H1 (cell line): ENCODE data around the gene NMT1. TPM values are rescaled to one million over a fixed set of nuclear protein-coding genes. Genes with fewer than 3 reads are reported as not detected.

ENCODE experiments used
- CTCF ChIA-PET: fragments of 300-600 bp; sonication (Branson Sonifier 250); formaldehyde crosslinking; loops from one replicate; lab custom pipeline; 2021; ENCODE audit not compliant: partially characterized antibody; lab: Charles Lee
- POLR2A ChIA-PET: fragments of 300-600 bp; sonication (Branson Sonifier 250); formaldehyde crosslinking; loops from one replicate; lab custom pipeline; 2021; ENCODE audit warnings: inconsistent platforms; ENCODE audit not compliant: partially characterized antibody; lab: Charles Lee
- DNase-seq, 2 experiments: peaks; one replicate each; pipeline versions ENCODE4 v3.0.0 to v3.0.0-alpha.2; 2010 to 2022; ENCODE audit warnings: low spot score in 2 of 2, low read depth in 1 of 2, mixed read lengths in 1 of 2
- FAIRE-seq: peaks from 2 replicates; lab custom pipeline; 2011; peaks lifted over from hg19 to GRCh38; lab: Jason Lieb, UNC
- H2AFZ ChIP-seq: 2 replicates; pipeline ENCODE4 v1.8.1; 2012; ENCODE audit warnings: low read length, inconsistent platforms
- H2AK5ac ChIP-seq: 2 replicates; pipeline ENCODE4 v1.6.1; 2013; ENCODE audit warnings: low read depth, low read length
- H2BK120ac ChIP-seq: replicated peaks from 2 replicates; pipeline ENCODE3; 2013; ENCODE audit warnings: low read depth, low read length, inconsistent platforms
- H2BK12ac ChIP-seq: 2 replicates; pipeline ENCODE4 v1.6.1; 2013; ENCODE audit warnings: low read depth, low read length
- H2BK15ac ChIP-seq: 2 replicates; pipeline ENCODE4 v1.6.1; 2013; ENCODE audit warnings: low read length
- H2BK20ac ChIP-seq: 2 replicates; pipeline ENCODE4 v1.6.1; 2013; ENCODE audit warnings: low read length
- H2BK5ac ChIP-seq: 2 replicates; pipeline ENCODE4 v1.6.1; 2013; ENCODE audit warnings: low read depth, low read length
- H3K14ac ChIP-seq: 2 replicates; pipeline ENCODE4 v1.6.1; 2013; ENCODE audit warnings: inconsistent platforms; ENCODE audit not compliant: insufficient read length
- H3K18ac ChIP-seq: 2 replicates; pipeline ENCODE4 v1.6.1; 2013; ENCODE audit warnings: low read length; ENCODE audit errors: extremely low read depth
- H3K23ac ChIP-seq: 2 replicates; pipeline ENCODE4 v1.6.1; 2013; ENCODE audit warnings: inconsistent platforms; ENCODE audit not compliant: insufficient read length
- H3K23me2 ChIP-seq: 2 replicates; pipeline ENCODE4 v1.6.1; 2013; ENCODE audit warnings: low read depth, low read length
- H3K27ac ChIP-seq: 2 replicates; pipeline ENCODE4 v1.6.1; 2011; ENCODE audit warnings: low read depth, low read length, inconsistent platforms
- H3K27me3 ChIP-seq, 4 experiments: replicated peaks in 1 of 4; 1 replicate in 1 of 4; 2 replicates in 3 of 4; pipeline versions ENCODE4 v1.6.1 to v1.8.1; 2011 to 2013; ENCODE audit warnings: low read length in 3 of 4, mild to moderate bottlenecking in 3 of 4, inconsistent platforms in 2 of 4, mixed read lengths in 2 of 4, moderate library complexity in 1 of 4; ENCODE audit not compliant: control insufficient read depth in 3 of 4, insufficient read depth in 3 of 4; ENCODE audit errors: extremely low read depth in 1 of 4
- H3K36me3 ChIP-seq, 4 experiments: 2 replicates each; pipeline versions ENCODE4 v1.6.1 to v1.8.1; 2011 to 2013; ENCODE audit warnings: mild to moderate bottlenecking in 4 of 4, low read length in 3 of 4, moderate library complexity in 2 of 4, control low read depth in 1 of 4, inconsistent platforms in 1 of 4; ENCODE audit not compliant: insufficient read depth in 4 of 4, control insufficient read depth in 2 of 4
- H3K4ac ChIP-seq: replicated peaks from 2 replicates; pipeline ENCODE3; 2013; ENCODE audit warnings: low read length, low read depth, mixed read lengths, inconsistent platforms; ENCODE audit not compliant: insufficient read length
- H3K4me1 ChIP-seq, 4 experiments: replicated peaks in 1 of 4; 1 replicate in 1 of 4; 2 replicates in 3 of 4; pipeline versions ENCODE4 v1.6.1 to v1.8.1; 2011 to 2013; ENCODE audit warnings: low read length in 3 of 4, inconsistent platforms in 2 of 4, mixed read lengths in 1 of 4; ENCODE audit not compliant: insufficient read depth in 4 of 4, control insufficient read depth in 3 of 4
- H3K4me2 ChIP-seq, 2 experiments: 2 replicates each; pipeline versions ENCODE4 v1.6.1 to v1.8.1; 2011 to 2013; ENCODE audit warnings: low read depth in 2 of 2, low read length in 2 of 2, control low read depth in 1 of 2, inconsistent platforms in 1 of 2, mild to moderate bottlenecking in 1 of 2; ENCODE audit not compliant: insufficient read depth in 1 of 2
- H3K4me3 ChIP-seq, 4 experiments: fragments of 200-600, 300-600 bp in 1 of 4; sonication (generic), shearing (Covaris generic), sonication (Bioruptor Twin) in 1 of 4; 2 replicates each; pipeline versions ENCODE4 v1.5.1 to v1.8.1; 2011 to 2016; ENCODE audit warnings: low read length in 4 of 4, low read depth in 3 of 4, control low read depth in 2 of 4, inconsistent platforms in 2 of 4, mild to moderate bottlenecking in 2 of 4, mixed read lengths in 1 of 4, moderate library complexity in 1 of 4; ENCODE audit not compliant: insufficient read depth in 2 of 4; ENCODE audit errors: extremely low read depth in 1 of 4
- H3K56ac ChIP-seq: replicated peaks from 2 replicates; pipeline ENCODE3; 2013; ENCODE audit warnings: low read depth, mild to moderate bottlenecking, mixed read lengths, low read length, inconsistent platforms; ENCODE audit not compliant: insufficient read length
- H3K79me1 ChIP-seq: 2 replicates; pipeline ENCODE4 v1.6.1; 2013; ENCODE audit warnings: low read depth, low read length, control low read depth
- H3K79me2 ChIP-seq, 2 experiments: 2 replicates each; pipeline versions ENCODE4 v1.6.1 to v1.8.1; 2012 to 2013; ENCODE audit warnings: low read length in 2 of 2, mild to moderate bottlenecking in 2 of 2, inconsistent platforms in 1 of 2; ENCODE audit not compliant: insufficient read depth in 2 of 2, control insufficient read depth in 1 of 2
- H3K9ac ChIP-seq, 4 experiments: replicated peaks in 1 of 4; 1 replicate in 1 of 4; 2 replicates in 3 of 4; pipeline versions ENCODE4 v1.6.1 to v1.8.1; 2011 to 2013; ENCODE audit warnings: low read depth in 3 of 4, low read length in 3 of 4, control low read depth in 2 of 4, mild to moderate bottlenecking in 2 of 4, moderate library complexity in 2 of 4, inconsistent platforms in 1 of 4; ENCODE audit errors: extremely low read depth in 1 of 4
- H3K9me3 ChIP-seq, 2 experiments: 2 replicates each; pipeline versions ENCODE4 v1.6.1 to v1.8.1; 2012 to 2013; ENCODE audit warnings: mild to moderate bottlenecking in 2 of 2, moderate library complexity in 2 of 2, control low read depth in 1 of 2, inconsistent platforms in 1 of 2, low read depth in 1 of 2, low read length in 1 of 2, mixed read lengths in 1 of 2; ENCODE audit not compliant: insufficient read depth in 2 of 2
- H4K20me1 ChIP-seq, 2 experiments: replicated peaks in 1 of 2; 2 replicates each; pipeline versions ENCODE3 to v1.8.1; 2011 to 2013; ENCODE audit warnings: inconsistent platforms in 2 of 2, low read length in 2 of 2, mild to moderate bottlenecking in 1 of 2; ENCODE audit not compliant: insufficient read depth in 2 of 2, control insufficient read depth in 1 of 2
- H4K5ac ChIP-seq: 2 replicates; pipeline ENCODE4 v1.6.1; 2013; ENCODE audit warnings: low read length, low read depth, mixed read lengths, inconsistent platforms; ENCODE audit not compliant: insufficient read length
- H4K8ac ChIP-seq: 2 replicates; pipeline ENCODE4 v1.8.0; 2013; ENCODE audit warnings: mild to moderate bottlenecking, moderate library complexity, low read length, inconsistent platforms; ENCODE audit not compliant: insufficient read depth; ENCODE audit errors: extremely low read depth
- H4K91ac ChIP-seq: replicated peaks from 2 replicates; pipeline ENCODE3; 2013; ENCODE audit warnings: low read length, mixed read lengths, inconsistent platforms; ENCODE audit not compliant: insufficient read length
- ATF2 ChIP-seq: IDR thresholded peaks from 2 replicates; pipeline ENCODE4 v1.6.1; 2012; ENCODE audit warnings: low read length, inconsistent platforms
- BRCA1 ChIP-seq: IDR thresholded peaks from 2 replicates; pipeline ENCODE4 v1.6.1; 2012; ENCODE audit warnings: low read depth, low read length, improper control_type of control experiment
- CHD1 ChIP-seq: IDR thresholded peaks from 2 replicates; pipeline ENCODE4 v1.6.1; 2012; ENCODE audit warnings: low read depth, low read length, improper control_type of control experiment
- EGR1 ChIP-seq: IDR thresholded peaks from 2 replicates; pipeline ENCODE4 v1.6.1; 2011; ENCODE audit warnings: low read depth, low read length, borderline replicate concordance
- HDAC2 ChIP-seq, 2 experiments: fragments of 300-600 bp in 1 of 2; sonication (generic) in 1 of 2; IDR thresholded peaks; 2 replicates each; pipeline ENCODE4 v1.6.1; 2011 to 2012; ENCODE audit warnings: low read depth in 2 of 2, low read length in 2 of 2, mild to moderate bottlenecking in 2 of 2, moderate library complexity in 2 of 2, borderline replicate concordance in 1 of 2, inconsistent platforms in 1 of 2
- KDM1A ChIP-seq: fragments of 200-600, 300-600 bp; sonication (generic); IDR thresholded peaks from 2 replicates; pipeline ENCODE4 v1.7.1; 2016; ENCODE audit warnings: mild to moderate bottlenecking, low read length, borderline replicate concordance
- NANOG ChIP-seq: IDR thresholded peaks from 2 replicates; pipeline ENCODE4 v1.6.1; 2011; ENCODE audit warnings: low read length, low read depth, mild to moderate bottlenecking, inconsistent platforms; ENCODE audit not compliant: insufficient read depth, poor library complexity, severe bottlenecking
- NRF1 ChIP-seq: IDR thresholded peaks from 2 replicates; pipeline ENCODE4 v1.6.1; 2011; ENCODE audit warnings: mild to moderate bottlenecking, low read depth, low read length, improper control_type of control experiment
- RXRA ChIP-seq: IDR thresholded peaks from 2 replicates; pipeline ENCODE4 v1.6.1; 2011; ENCODE audit warnings: low read depth, mild to moderate bottlenecking, low read length, moderate library complexity; ENCODE audit not compliant: insufficient read depth
- SIX5 ChIP-seq: IDR thresholded peaks from 2 replicates; pipeline ENCODE4 v1.6.1; 2011; ENCODE audit warnings: mild to moderate bottlenecking, low read depth, low read length
- SP1 ChIP-seq: IDR thresholded peaks from 2 replicates; pipeline ENCODE4 v1.6.1; 2011; ENCODE audit warnings: low read depth, low read length
- TEAD4 ChIP-seq: IDR thresholded peaks from 2 replicates; pipeline ENCODE4 v1.6.1; 2012; ENCODE audit warnings: low read depth, low read length, inconsistent platforms, mixed read lengths
- WGBS, 2 experiments: shearing (Covaris generic) in 1 of 2; methylation state at CpG; one replicate each; pipeline versions ENCODE4 v1.1.6 to v1.1.7; 2013 to 2015; ENCODE audit warnings: low lambda C conversion rate in 2 of 2, mixed read lengths in 2 of 2, inconsistent platforms in 1 of 2, low coverage in 1 of 2, missing lambda C conversion rate in 1 of 2; ENCODE audit not compliant: insufficient replicate concordance in 2 of 2, insufficient coverage in 1 of 2, insufficient read length in 1 of 2; ENCODE audit errors: extremely low coverage in 1 of 2, missing lambda C conversion rate in 1 of 2; 5-methylcytosine and 5-hydroxymethylcytosine counted together
- polyA plus RNA-seq, 7 experiments: library from polyadenylated mRNA; depleted of rRNA in 3 of 7; stranded (reverse) in 5 of 7; unstranded in 2 of 7; fragments of >200 nt in 5 of 7; fragments of 200-250 nt in 2 of 7; gene quantifications; 1 replicate in 5 of 7; 2 replicates in 1 of 7; 4 replicates in 1 of 7; pipeline versions ENCODE4 v1.2.1 to v1.2.3, GENCODE V29; 2011 to 2013; ENCODE audit warnings: missing spikeins in 2 of 7, mixed read lengths in 2 of 7
- total RNA-seq: library from RNA; stranded (reverse); fragmentation: NEBNext Ultra II Directional; extraction: Animal tissue kit (Norgen Biotek cat#: 25700); gene quantifications from 2 replicates; pipeline ENCODE4 v1.2.1, GENCODE V29; 2021

NMT1 gene
- total and polyA plus RNA-seq, 2 of the 8 experiments (the other 6 are each of a cell fraction or from before 2014, with no cell fraction given): 42.9 to 149 TPM

GRCh38 chr17:45115871-45116270 lies 54.8 kb downstream of the NMT1 start:
- Histone ChIP-seq H3K56ac (no peak overlapping the region), H4K8ac (no peak overlapping the region; the same call in 1 of the 2 replicates), H2AK5ac (no peak overlapping the region), H3K4me1 (peaks cover 0 to 9% (median 4%) of the 10 kb centered on the region in 4 experiments; a peak in 3 of 7 replicates), H2BK20ac (no peak overlapping the region), H2BK15ac (no peak overlapping the region), H3K23me2 (no peaks in the 10 kb centered on the region), H2AFZ (no peak overlapping the region), H3K18ac (no peak overlapping the region), H3K79me1 (no peaks in the 10 kb centered on the region), H3K4me3 (no peak overlapping the region), H3K23ac (no peak overlapping the region), H2BK5ac (no peak overlapping the region), H4K91ac (no peak overlapping the region), H3K27me3 (no peaks in the 10 kb centered on the region), H3K4me2 (no peak overlapping the region), H2BK120ac (no peak overlapping the region), H3K9ac (no peak overlapping the region), H3K9me3 (no peaks in the 10 kb centered on the region), H3K27ac (no peak overlapping the region), H3K14ac (no peak overlapping the region), H3K36me3 (no peaks in the 10 kb centered on the region), H3K4ac (no peak overlapping the region), H4K20me1 (peaks cover 0 to 2% of the 10 kb centered on the region in 2 experiments), H2BK12ac (no peak overlapping the region), H4K5ac (no peak overlapping the region), H3K79me2 (no peaks in the 10 kb centered on the region)
- WGBS, 2 experiments: 91% methylated on average over 11 of the region's 11 CpGs; no CpG with 5 or more reads in 1 of the 2 experiments
- DNase-seq (no peak), FAIRE-seq (no peak)
- ChIA-PET POLR2A (interaction anchor here (1.1 to 2.1 kb wide), 7 partner anchors 8 to 34 kb away, joined by 3 to 10 read pairs (median 3); partner anchors contain the start of gene HEXIM1), CTCF (interaction anchor here (1.2 to 3.4 kb wide), 9 partner anchors 10 to 195 kb away, joined by 3 to 20 read pairs (median 6); partner anchors contain the start of genes ACBD4 and PLCD3)
- TF ChIP-seq NRF1: no peak
- no peak for TF ChIP-seq RXRA
- TF ChIP-seq SP1: no peak
- no peak for TF ChIP-seq EGR1
- no peak for TF ChIP-seq BRCA1
- TF ChIP-seq NANOG: no peak
- no peak for TF ChIP-seq TEAD4
- no peak for TF ChIP-seq HDAC2 (IDR thresholded peaks at IDR 0.05; ENCODE audit: borderline replicate concordance in 1 of 2, low read depth in 2 of 2, low read length in 2 of 2)
- no peak for TF ChIP-seq ATF2
- TF ChIP-seq KDM1A: no peak
- no peak for TF ChIP-seq CHD1
- no peak for TF ChIP-seq SIX5
